Erythroblast (primary cell): Measurements from ENCODE around the gene LMF2.

Experiments
- DNase-seq, 2 experiments: peaks; one replicate each; lab custom pipeline; 2025; lab: John Stamatoyannopoulos, UW
- GATA1 ChIP-seq: IDR thresholded peaks from 2 replicates; pipeline ENCODE4 v1.6.1; 2011; ENCODE audit warnings: low read depth, mild to moderate bottlenecking, control low read depth, low read length, moderate library complexity
- POLR2A ChIP-seq: IDR thresholded peaks from 2 replicates; pipeline ENCODE4 v1.6.1; 2011; ENCODE audit warnings: mild to moderate bottlenecking, low read length

The LMF2 gene

GRCh38 chr22:50506611-50507420 lies 686 bp downstream of the LMF2 start:
- peak in 1 of 2 experiments; percentile 60 for DNase-seq
- no peak for TF ChIP-seq GATA1
- TF ChIP-seq POLR2A: no peak

- no peak for DNase-seq
- no peak for TF ChIP-seq POLR2A
- no peak for TF ChIP-seq GATA1
Measured at GRCh38 chr22:50505776-50506610, 1.5 kb downstream of the LMF2 start.

GRCh38 chr22:50505276-50505775 lies 2.2 kb downstream of the LMF2 start:
- no peak for TF ChIP-seq GATA1
- DNase-seq: no peak

- no peak for TF ChIP-seq GATA1
- no peak for TF ChIP-seq POLR2A
- no peak for DNase-seq
Measured at GRCh38 chr22:50504369-50505211, 2.9 kb downstream of the LMF2 start.

GRCh38 chr22:50503475-50504145 lies 3.9 kb downstream of the LMF2 start:
- no peak for DNase-seq
- TF ChIP-seq GATA1: no peak
- TF ChIP-seq POLR2A: no peak

GRCh38 chr22:50502628-50503474 lies 4.7 kb downstream of the LMF2 start:
- no peak for TF ChIP-seq POLR2A
- no peak for TF ChIP-seq GATA1

GRCh38 chr22:50502096-50502495 lies 5.4 kb downstream of the LMF2 start:
- no peak for DNase-seq
- TF ChIP-seq GATA1: no peak
- TF ChIP-seq POLR2A: no peak

More at GRCh38 chr22:50502628-50503474, 4.7 kb downstream of the LMF2 start:
- no peak for DNase-seq

- TF ChIP-seq POLR2A: no peak
- no peak for TF ChIP-seq GATA1
- no peak for DNase-seq
Measured at GRCh38 chr22:50500452-50500851, 7.0 kb downstream of the LMF2 start.

- TF ChIP-seq POLR2A: no peak
- no peak for TF ChIP-seq GATA1
- peak; percentile 62 to 76 for DNase-seq
Measured at GRCh38 chr22:50498322-50498890, 9.1 kb downstream of the LMF2 start.

GRCh38 chr22:50497093-50497492 lies 10.4 kb downstream of the LMF2 start:
- DNase-seq: no peak
- TF ChIP-seq GATA1: no peak
- TF ChIP-seq POLR2A: no peak

GRCh38 chr22:50490531-50491308 lies 16.8 kb downstream of the LMF2 start:
- TF ChIP-seq POLR2A: no peak
- no peak for TF ChIP-seq GATA1
- DNase-seq: no peak
